GM19467 (cell line): ENCODE results near the gene LTV1.
"Not testable (repeated sequence)": the region's sequence is repeated elsewhere in the genome, so short reads cannot be mapped to it uniquely, and the experiment has no call there.

Source experiments
- ATAC-seq: cut with Tn5 transposase; IDR thresholded peaks from one replicate; pipeline ENCODE4 v1.9.1; 2021; ENCODE audit warnings: mild to moderate bottlenecking, moderate library complexity; ENCODE audit not compliant: unreplicated experiment

LTV1 gene

DNA sequence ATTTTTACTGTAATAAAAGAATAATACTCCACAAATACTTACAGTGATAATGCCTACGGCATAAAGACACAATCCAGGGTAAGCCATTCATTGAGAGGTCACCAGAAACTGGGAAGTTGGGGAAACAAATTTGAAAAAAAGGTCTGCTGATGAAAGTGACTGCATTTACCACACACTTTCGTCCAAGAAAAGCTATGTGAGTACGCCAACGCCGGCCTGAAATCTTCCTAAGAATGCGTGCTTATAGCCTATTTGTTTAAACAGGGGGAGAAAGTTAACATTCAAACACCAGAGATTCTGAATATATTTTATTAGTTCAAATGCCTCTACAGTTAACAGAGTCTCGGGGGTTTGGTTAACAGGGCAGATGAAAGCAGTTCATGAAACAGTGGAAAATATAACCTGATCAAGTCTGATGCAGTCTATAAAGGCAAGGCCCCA is 657 bp upstream of the LTV1 start:
- ATAC-seq: no peak

GRCh38 chr6:143843677-143843999 is 500 bp downstream of the LTV1 start:
- peak; percentile 0 for ATAC-seq

DNA sequence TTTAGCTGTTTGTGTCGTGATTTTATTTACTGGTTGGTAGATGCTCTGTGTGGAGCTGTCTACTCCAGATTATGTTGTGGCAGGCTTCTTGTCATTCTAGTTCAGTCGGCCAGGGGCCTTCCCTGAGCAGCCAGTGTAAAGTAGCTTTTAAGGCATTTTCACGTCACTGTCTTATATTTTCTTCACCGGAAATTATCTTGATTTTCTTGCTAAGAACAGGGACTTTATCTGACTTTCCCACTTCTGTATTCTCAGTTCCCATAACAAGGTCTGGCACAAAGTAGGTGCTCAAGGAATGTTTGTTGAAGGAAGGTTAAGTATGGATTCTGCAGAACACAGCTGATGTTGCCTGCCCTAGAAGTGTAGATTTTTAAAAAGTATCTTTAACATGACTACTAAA is 868 bp downstream of the LTV1 start:
- ATAC-seq: no peak

DNA sequence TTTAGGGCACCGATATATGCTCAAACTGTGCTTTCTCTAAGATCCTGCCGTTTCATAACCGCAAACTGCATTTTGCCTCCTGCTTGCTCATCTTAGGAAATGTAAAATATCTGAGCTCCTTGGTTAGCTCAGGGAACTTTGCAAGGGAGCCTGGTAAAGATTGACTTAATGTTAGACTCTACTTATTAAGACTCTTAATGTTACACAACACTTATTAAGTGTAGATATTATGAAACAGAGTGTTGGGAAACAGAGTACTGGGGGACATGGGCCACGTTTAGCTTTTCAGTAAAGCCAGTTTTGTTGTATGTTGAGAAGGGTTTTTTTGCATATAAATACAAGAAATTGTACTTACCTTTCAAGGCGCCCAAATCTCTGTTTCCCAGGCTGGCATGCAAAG is 1.9 kb downstream of the LTV1 start:
- no peak for ATAC-seq

- not testable (repeated sequence) for ATAC-seq
These were observed 8.6 kb downstream of the LTV1 start for GRCh38 chr6:143851706-143852105.

DNA sequence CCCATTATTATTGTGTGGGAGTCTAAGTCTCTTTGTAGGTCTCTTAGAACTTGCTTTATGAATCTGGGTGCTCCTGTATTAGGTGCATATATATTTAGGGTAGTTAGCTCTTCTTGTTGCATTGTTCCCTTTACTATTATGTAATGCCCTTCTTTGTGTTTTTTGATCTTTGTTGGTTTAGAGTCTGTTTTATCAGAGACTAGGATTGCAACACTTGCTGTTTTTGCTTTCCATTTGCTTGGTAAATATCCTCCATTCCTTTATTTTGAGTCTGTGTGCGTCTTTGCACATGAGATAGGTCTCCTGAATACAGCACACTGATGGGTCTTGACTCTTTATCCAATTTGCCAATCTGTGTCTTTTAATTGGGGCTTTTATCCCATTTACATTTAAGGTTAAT is 11.9 kb downstream of the LTV1 start:
- not testable (repeated sequence) for ATAC-seq

DNA sequence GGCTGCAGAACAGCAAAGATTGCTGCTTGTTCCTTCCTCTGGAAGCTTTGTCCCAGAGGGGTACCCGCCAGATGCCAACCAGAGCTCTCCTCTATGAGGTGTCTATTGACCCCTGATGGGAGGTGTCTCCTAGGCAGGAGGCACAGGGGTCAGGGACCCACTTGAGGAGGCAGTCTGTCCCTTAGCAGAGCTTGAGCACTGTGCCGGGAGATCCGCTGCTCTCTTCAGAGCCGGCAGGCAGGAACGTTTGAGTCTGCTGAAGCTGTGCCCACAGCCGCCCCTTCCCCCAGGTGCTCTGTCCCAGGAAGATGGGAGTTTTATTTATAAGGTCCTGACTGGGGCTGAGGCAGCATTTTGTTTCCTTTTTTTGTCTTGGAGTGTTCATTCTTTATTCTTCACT is 13.6 kb downstream of the LTV1 start:
- not testable (repeated sequence) for ATAC-seq

GRCh38 chr6:143857651-143858050 is 14.5 kb downstream of the LTV1 start:
- ATAC-seq: no peak

GRCh38 chr6:143859891-143860660 is 16.9 kb downstream of the LTV1 start:
- ATAC-seq: no peak

DNA sequence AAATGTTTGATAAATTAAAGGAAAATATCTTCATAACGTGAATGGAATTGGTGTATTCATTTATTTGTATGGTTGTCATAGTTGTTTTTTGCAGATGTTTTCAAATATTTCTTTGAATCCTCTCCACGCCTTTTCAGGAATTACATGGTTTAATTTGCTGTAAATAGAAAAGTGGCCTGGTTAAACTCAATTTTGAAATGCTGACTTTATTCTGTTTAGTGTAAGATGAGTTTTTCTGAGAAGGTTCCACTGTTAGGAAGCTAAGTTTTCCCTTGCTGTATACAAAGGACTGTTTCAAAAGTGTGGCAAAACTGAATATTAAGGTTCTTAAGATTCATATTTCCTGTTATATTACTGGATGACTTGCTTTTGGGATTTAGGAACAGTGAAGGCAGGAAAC is 20.6 kb downstream of the LTV1 start:
- no peak for ATAC-seq

DNA sequence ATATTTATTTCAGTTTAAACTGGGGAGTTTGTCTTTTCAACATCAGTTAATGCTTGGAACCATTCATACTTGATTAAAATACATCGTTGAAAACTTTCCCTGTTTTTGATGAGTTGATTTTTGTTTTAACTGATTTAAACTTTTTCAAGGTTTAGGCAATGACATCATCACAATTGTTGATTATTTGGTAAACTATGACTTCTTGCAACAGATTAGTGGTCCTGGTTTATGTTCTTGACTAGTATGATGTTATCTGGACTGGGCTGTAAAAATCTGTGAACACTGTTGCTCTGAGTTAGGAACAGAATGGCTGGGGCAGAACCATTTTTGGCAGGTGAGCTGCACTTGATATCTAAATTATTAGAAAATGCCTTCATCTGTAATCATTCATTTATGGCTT is 21.1 kb downstream of the LTV1 start, which contains the start of gene ZC2HC1B:
TSS of gene ZC2HC1B (plus strand) at position 241 of the 400 bp plus-strand sequence. CDS start at position 307, 66 bp downstream.
- ATAC-seq: no peak

GRCh38 chr6:143867236-143867635 is 24.1 kb downstream of the LTV1 start:
- ATAC-seq: no peak

- ATAC-seq: not testable (repeated sequence)
These were observed 25.7 kb downstream of the LTV1 start for GRCh38 chr6:143868808-143869207.

DNA sequence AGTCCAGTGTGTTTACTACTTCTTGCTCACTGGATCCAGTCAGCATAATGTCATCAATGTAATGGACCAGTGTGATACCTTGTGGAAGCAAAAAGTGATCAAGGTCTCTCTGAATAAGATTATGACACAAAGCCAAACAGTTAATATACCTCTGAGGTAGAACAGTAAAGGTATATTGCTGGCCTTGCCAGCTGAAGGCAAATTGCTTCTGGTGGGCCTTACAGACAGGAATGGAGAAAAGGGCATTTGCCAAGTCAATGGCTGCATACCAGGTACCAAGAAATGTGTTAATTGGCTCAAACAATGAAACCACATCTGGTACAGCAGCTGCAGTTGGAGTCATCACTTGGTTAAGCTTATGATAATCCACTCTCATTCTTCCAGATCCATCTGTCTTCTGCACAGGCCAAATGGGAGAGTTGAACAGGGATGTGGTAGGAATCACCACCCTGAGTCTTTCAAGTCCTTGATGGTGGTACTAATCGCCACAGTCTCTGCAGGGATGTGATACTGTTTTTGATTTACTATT is 28.1 kb downstream of the LTV1 start:
- ATAC-seq: not testable (repeated sequence)

GRCh38 chr6:143872201-143872600 is 29.1 kb downstream of the LTV1 start:
- ATAC-seq: peak; percentile 89

DNA sequence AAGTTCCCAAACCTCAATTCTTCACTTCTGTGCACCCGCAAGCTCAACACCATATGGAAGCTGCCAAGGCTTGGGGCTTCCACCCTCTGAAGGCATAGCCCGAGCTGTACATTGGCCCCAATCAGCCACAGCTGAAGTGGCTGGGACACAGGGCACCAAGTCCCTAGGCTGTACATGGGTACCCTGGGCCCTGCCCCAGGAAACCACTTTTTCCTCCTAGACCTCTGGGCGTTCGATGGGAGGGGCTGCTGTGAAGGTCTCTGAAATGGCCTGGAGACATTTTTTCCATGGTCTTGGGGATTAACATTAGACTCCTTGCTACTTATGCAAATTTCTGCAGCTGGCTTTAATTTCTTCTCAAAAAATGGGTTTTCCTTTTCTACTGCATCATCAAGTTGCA is 30.5 kb downstream of the LTV1 start:
- ATAC-seq: not testable (repeated sequence)

- ATAC-seq: not testable (repeated sequence)
These were observed 31.4 kb downstream of the LTV1 start for GRCh38 chr6:143874503-143874902.

DNA sequence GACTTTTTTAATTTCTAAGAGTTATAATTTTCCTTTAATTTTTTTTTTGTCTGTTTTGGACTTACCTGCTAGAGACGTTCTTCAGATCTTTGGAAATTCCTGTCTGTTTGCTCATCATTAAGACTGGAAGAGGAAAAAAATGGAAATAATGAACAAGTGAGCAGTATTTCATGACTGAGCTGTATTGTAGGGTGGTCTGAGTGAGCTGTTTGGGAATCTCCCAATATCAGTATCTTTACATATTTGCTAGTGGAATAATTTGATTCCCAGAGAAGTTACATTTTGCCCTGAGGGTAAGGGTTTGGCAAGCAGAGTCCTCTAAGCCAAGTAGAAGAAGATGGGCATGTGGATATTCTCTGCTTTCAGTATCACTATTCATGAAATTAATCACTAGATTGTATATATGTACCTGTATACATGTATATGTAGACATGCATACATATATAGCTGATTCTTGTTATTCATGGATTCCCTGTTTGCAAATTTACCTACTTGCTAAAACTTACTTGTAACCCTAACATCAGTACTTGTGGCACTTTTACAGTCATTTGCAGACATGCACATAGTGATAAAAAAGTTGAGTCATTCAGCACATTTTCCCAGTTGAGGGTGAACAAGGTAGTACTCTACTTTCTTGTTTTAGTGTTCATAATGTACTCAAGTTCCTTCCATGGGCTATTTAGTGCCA is 34.6 kb downstream of the LTV1 start:
- no peak for ATAC-seq

- ATAC-seq: no peak
These were observed 35.2 kb downstream of the LTV1 start for GRCh38 chr6:143878272-143878760.

GRCh38 chr6:143880412-143880811 is 37.3 kb downstream of the LTV1 start:
- ATAC-seq: no peak

- no peak for ATAC-seq
These were observed 39.3 kb downstream of the LTV1 start for GRCh38 chr6:143882401-143882930.
